ENCODE measurements around the gene MMADHC. TPM values are rescaled to one million over a fixed set of nuclear protein-coding genes. Genes with fewer than 3 reads are reported as not detected.

The MMADHC gene
- total RNA-seq, 2 experiments from 2014 or later = 130 to 132 TPM

DNA sequence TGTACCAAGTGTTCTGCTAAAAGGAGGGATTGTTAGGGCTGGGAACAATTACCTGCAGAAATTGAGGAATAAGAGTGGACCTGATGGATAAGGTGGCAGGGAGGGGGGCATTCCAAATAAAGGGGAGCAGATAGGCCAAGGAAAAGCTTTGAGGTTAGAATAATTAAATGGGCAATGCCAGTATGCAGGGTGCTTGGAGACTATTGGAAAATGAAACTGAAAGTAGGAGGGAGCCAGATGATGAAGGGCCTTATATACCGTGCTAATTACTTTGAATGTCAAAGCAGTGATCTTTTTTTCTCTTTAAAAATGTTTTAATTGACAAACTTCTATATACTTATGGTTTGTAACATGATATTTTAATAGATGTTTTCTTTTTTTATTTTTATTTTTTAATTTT lies 42.9 kb downstream of the MMADHC start:
- H3K4me1 Mint-ChIP-seq (ENCODE audit: low read depth) = peaks cover 10% of the 10 kb centered on the region
- POLR2A ChIA-PET = no interaction called here
- peak overlapping the region; percentile 26 for H3K4me3 Mint-ChIP-seq
- no peaks in the 10 kb centered on the region for H3K9me3 Mint-ChIP-seq
- CTCF ChIA-PET = no interaction called here
- H3K27me3 Mint-ChIP-seq = no peaks in the 10 kb centered on the region
- TF ChIP-seq, protein P1, sequence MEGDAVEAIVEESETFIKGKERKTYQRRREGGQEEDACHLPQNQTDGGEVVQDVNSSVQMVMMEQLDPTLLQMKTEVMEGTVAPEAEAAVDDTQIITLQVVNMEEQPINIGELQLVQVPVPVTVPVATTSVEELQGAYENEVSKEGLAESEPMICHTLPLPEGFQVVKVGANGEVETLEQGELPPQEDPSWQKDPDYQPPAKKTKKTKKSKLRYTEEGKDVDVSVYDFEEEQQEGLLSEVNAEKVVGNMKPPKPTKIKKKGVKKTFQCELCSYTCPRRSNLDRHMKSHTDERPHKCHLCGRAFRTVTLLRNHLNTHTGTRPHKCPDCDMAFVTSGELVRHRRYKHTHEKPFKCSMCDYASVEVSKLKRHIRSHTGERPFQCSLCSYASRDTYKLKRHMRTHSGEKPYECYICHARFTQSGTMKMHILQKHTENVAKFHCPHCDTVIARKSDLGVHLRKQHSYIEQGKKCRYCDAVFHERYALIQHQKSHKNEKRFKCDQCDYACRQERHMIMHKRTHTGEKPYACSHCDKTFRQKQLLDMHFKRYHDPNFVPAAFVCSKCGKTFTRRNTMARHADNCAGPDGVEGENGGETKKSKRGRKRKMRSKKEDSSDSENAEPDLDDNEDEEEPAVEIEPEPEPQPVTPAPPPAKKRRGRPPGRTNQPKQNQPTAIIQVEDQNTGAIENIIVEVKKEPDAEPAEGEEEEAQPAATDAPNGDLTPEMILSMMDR (IDR thresholded peaks at IDR 0.05) = no peak
- intact Hi-C loops (cut with micrococcal nuclease) = no loop called here
- H3K27ac Mint-ChIP-seq = no peak overlapping the region
- H3K36me3 Mint-ChIP-seq (ENCODE audit: low read depth) = peaks cover 1% of the 10 kb centered on the region
- DNase-seq = no peak
- peak; percentile 61 for ATAC-seq

DNA sequence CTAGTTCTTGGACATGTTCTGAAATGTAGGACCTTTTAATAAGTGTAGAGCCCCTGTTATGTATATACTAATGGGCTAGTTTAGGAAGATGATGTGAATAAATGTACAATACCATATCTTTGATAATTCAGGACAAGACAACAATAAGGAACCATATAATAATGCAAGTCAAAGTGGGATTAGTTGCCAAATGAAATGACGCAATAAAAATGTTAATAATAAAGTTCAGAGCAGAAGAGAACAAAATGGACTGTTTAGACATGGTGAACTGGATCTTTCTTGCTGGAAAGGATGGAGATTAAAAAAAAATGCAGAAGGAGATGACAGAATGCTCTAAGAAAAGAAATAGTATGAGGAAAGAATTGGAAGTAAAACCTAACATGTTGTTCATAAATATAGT lies 43.7 kb downstream of the MMADHC start:
- DNase-seq (no peak), ATAC-seq (no peak)
- CTCF ChIA-PET = no interaction called here
- H3K27me3 Mint-ChIP-seq = no peaks in the 10 kb centered on the region
- POLR2A ChIA-PET = interaction anchor here (0.6 kb wide), 1 partner anchor 303 kb away, joined by 3 read pairs; no protein-coding TSS in a partner anchor
- H3K9me3 Mint-ChIP-seq = no peaks in the 10 kb centered on the region
- intact Hi-C loops (cut with micrococcal nuclease) = no loop called here
- no peak overlapping the region for H3K27ac Mint-ChIP-seq
- no peak overlapping the region for H3K4me3 Mint-ChIP-seq
- TF ChIP-seq, protein P1 (IDR thresholded peaks at IDR 0.05) = no peak
- peaks cover 1% of the 10 kb centered on the region for H3K36me3 Mint-ChIP-seq (ENCODE audit: low read depth)
- peaks cover 10% of the 10 kb centered on the region for H3K4me1 Mint-ChIP-seq (ENCODE audit: low read depth)

DNA sequence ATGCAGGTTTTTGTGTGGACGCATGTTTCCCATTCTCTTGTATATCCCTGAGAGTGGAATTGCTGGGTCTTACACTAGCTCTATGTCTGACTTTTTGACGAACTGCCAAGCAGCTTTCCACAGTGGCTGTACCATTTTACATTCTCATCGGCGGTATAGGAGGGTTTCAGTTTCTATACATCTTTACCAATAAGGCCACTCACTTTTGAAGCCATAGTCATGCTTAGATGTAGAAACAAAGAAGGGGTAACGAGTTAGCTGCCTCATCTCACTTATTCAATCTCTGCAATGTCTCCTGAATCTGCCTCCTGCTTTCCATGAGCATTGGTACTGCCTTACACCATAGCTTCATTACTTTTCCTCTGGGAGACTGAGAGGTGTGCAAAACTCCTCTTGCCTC lies 47.4 kb downstream of the MMADHC start:
- H3K4me1 Mint-ChIP-seq (ENCODE audit: low read depth) = peaks cover 21% of the 10 kb centered on the region
- ChIA-PET CTCF (interaction anchor here (0.8 to 3.0 kb wide), 2 partner anchors 21 to 523 kb away, joined by 3 to 9 read pairs; no protein-coding TSS in a partner anchor), POLR2A (no interaction called here)
- no peak for ATAC-seq
- H3K36me3 Mint-ChIP-seq (ENCODE audit: low read depth) = peaks cover 1% of the 10 kb centered on the region
- no peak for DNase-seq
- no peak overlapping the region for H3K4me3 Mint-ChIP-seq
- no peaks in the 10 kb centered on the region for H3K27me3 Mint-ChIP-seq
- H3K27ac Mint-ChIP-seq = no peak overlapping the region
- H3K9me3 Mint-ChIP-seq = no peaks in the 10 kb centered on the region
- TF ChIP-seq, protein P1 (IDR thresholded peaks at IDR 0.05) = no peak
- intact Hi-C loops (cut with micrococcal nuclease) = no loop called here

DNA sequence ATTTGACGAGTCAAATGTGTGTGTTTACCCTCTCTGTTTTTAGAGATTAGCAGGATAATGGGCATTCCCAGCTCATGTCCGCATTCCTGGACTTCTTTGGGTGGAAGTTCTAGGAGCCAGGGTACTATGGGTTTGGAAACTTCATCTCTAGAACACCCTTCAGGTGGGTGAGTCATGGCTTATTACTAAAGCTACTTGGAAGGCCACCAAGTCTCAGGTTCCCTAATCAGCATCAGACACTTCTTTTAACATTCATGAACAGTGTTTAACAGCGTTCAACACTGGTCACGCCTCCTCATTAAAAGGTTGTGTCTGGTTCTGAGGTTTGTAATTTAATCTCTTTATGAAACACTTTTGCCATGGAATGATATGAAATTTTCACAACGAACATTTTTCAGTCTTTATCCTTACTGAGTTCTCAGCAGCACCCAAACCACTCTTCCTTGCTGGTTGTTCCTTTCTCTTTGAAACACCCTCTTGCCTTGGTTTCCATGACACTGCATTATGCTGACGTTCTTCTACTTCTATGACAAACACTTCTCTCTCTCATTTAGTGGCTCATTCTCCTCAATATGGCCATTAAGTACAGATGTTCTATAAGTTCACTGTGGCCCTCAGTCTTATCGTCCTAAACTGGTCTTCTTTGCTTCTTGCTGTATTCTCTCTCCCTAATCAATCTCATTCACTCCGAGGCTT lies 49.3 kb downstream of the MMADHC start:
- TF ChIP-seq, protein P1 (IDR thresholded peaks at IDR 0.05) = no peak
- ChIA-PET CTCF (interaction anchor here (2.2 kb wide), 1 partner anchor 23 kb away, joined by 7 read pairs; no protein-coding TSS in a partner anchor), POLR2A (no interaction called here)
- H3K27ac Mint-ChIP-seq = no peak overlapping the region
- no peaks in the 10 kb centered on the region for H3K27me3 Mint-ChIP-seq
- DNase-seq (no peak), ATAC-seq (no peak)
- no peaks in the 10 kb centered on the region for H3K36me3 Mint-ChIP-seq (ENCODE audit: low read depth)
- intact Hi-C loops (cut with micrococcal nuclease) = no loop called here
- no peak overlapping the region for H3K4me3 Mint-ChIP-seq
- H3K9me3 Mint-ChIP-seq = no peaks in the 10 kb centered on the region
- peaks cover 11% of the 10 kb centered on the region for H3K4me1 Mint-ChIP-seq (ENCODE audit: low read depth)

DNA sequence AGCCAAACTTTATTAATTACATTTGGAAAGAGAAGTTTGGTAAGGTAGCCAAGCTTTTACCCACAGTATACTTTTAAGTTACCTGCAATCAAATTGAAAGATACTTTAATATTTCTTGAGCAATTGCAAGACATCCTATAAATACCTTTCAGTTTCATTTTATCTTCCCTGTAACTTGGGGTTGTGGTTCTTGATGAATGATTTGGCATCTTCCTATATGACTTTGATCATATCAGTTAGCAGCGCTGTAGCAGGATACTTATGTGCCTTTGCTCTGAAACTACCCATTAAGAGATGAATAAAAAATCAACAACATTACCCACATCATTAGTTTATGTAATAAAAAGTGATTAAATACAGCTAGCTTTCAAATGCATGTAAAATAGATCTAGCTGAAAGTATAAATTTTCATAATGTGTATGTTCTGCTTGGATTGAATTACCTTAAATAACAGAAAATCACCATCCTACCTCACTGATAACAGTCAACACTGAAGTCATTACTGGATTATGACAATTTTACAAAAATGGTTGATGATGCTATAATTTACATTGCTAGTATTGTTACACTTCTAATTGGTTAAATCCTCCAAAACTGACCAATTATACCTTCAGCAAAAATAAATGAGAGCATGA lies 50.4 kb downstream of the MMADHC start:
- ChIA-PET POLR2A (interaction anchor here (0.7 kb wide), 1 partner anchor 706 kb away, joined by 3 read pairs; no protein-coding TSS in a partner anchor), CTCF (interaction anchor here (0.8 to 2.2 kb wide), 2 partner anchors 24 to 520 kb away, joined by 3 to 7 read pairs; no protein-coding TSS in a partner anchor)
- Mint-ChIP-seq H3K9me3 (no peaks in the 10 kb centered on the region), H3K27ac (no peak overlapping the region), H3K27me3 (no peaks in the 10 kb centered on the region), H3K36me3 (ENCODE audit: low read depth) (no peaks in the 10 kb centered on the region), H3K4me1 (ENCODE audit: low read depth) (peaks cover 11% of the 10 kb centered on the region), H3K4me3 (no peak overlapping the region)
- intact Hi-C loops (cut with micrococcal nuclease) = no loop called here
- peak; percentile 68 for ATAC-seq
- DNase-seq = no peak
- TF ChIP-seq, protein P1 (IDR thresholded peaks at IDR 0.05) = no peak
